Measurements from ENCODE around the gene ACTR10.

The ACTR10 gene

DNA sequence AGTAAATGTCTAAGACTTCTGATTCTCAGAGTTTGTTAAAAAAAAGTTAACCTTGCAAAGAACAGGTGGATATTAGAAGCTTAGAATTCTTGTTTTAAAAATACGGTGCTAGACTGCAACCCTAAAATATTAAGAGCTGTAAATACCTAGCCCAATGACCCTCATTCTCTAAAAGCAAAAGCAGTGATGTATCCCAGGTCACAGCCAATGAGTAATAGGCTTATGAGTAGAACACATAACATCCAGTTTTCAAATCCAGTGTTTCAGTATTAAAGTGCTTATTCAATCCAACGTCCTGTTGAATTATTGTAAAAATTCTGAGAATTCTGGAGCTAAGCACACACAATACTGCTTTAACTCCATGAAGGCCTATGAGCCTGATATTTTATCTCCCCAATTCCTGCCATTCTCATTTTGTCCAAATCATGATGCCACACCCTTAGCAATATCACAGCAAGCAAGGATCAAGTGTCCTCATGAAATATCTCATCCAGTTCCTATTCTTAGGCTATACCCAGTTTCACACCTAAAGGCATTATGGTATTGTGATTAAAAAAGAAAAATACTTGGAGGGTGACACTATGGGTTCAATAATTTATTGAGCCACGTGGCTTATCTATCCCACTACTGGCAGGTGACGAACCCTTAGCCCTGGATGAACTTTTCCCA is 83.1 kb downstream of the ACTR10 start:
- DNase-seq: no peak

DNA sequence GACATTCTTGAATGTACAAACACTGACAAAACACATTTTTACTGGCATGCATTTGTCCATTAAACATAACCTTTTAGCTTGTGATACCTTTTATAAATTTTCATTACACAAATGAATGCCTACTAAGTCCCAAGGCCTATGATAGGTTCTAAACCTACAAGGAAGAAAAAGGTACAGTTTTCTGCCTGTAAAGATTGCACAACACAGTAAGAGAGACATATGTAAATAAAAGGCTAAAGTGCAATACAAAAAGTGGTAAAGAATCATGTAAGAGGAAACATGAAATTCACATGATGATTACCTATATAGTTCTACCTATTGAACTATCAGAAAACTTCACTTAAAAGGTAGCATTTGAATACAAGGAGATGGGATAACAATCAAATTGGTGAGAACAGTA is 83.8 kb downstream of the ACTR10 start:
- no peak for DNase-seq

DNA sequence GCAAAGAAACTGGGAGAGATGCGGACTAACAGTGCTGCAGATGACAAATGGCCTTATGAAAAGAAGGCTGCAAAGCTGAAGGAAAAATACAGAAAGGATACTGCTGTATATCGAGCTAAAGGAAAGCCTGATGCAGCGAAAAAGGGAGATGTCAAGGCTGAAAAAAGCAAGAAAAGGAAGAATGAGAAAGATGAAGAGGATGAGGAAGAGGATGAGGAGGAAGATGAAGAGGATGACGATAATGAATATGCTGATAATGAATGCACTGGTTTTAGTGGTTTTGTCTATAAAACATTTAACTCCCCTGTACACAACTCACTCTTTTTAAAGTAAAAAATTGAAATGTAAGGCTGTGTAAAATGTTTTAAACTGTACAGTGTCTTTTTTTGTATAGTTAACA is 85.2 kb downstream of the ACTR10 start:
- no peak for DNase-seq
